Amniotic epithelial cell (primary cell): ENCODE results near the gene GNL1.
"Not testable (repeated sequence)": the region's sequence is repeated elsewhere in the genome, so short reads cannot be mapped to it uniquely, and the experiment has no call there.

ENCODE experiments used
- DNase-seq: peaks from one replicate; pipeline ENCODE4 v3.0.0-alpha.2; 2010; ENCODE audit warnings: low read depth

The GNL1 gene

DNA sequence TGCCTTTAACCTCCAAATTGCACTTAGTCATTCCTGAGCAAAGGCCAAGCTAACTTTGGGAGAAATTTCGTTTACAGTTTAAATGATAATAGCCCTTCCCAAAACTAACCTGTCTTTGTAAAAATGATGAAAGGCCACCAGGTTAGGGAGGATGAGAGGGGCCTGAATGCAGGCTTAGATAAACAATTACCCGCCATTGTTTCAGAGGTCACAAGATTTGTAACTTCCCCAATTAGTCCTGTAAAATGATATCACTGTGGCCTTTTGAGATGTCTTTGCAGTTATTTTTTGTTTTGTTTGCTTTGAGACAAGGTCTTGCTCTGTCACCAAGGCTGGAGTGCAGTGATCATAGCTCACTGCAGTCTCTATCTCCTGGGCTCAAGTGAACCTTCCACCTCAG lies 26.3 kb downstream of the GNL1 start:
- no peak for DNase-seq

DNA sequence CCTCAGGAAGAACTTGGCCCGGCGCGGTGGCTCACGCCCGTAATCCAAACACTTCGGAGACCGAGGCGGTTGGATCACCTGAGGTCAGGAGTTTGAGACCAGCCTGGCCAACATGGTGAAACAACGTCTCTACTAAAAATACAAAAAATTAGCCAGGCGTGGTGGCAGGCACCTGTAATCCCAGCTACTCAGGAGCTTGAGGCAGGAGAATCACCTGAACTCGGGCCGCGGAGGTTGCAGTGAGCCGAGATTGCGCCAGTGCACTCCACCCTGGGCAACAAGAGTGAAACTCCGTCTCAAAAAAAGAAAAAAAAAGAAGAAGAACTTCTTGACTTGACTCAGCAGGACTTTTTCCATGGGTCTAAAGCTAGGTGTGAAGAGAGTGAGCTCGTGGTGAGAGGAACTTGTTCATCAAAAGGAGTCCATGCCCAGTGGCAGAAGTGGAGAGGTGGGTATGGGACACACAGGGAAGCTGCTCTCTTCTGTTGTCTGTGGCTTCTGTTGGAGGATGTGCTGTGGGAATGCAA lies 26.9 kb downstream of the GNL1 start:
- DNase-seq: not testable (repeated sequence)

GRCh38 chr6:30526444-30526843 lies 29.8 kb downstream of the GNL1 start:
- DNase-seq: not testable (repeated sequence)

GRCh38 chr6:30521952-30522351 lies 34.3 kb downstream of the GNL1 start:
- not testable (repeated sequence) for DNase-seq

- DNase-seq: peak; percentile 62
Measured at GRCh38 chr6:30521082-30521481, 35.2 kb downstream of the GNL1 start.

DNA sequence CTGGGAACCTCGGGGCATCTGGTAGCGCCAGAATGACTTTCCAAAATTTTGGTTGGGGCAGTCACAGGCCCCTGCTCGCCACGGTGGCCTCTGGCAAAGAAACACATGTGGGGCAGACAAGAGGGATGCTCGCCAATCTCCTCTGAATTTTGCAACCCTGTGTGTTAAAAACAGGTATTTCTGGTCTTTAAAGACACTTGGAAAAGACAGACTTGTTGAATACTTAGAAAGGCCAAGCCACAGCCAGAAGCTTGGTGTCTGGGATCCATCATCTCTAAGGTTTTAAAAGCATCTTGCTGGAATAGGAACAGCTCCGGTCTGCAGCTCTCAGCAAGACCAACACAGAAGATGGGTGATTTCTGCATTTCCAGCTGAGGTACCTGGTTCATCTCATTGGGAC lies 35.8 kb downstream of the GNL1 start:
- DNase-seq: no peak

DNA sequence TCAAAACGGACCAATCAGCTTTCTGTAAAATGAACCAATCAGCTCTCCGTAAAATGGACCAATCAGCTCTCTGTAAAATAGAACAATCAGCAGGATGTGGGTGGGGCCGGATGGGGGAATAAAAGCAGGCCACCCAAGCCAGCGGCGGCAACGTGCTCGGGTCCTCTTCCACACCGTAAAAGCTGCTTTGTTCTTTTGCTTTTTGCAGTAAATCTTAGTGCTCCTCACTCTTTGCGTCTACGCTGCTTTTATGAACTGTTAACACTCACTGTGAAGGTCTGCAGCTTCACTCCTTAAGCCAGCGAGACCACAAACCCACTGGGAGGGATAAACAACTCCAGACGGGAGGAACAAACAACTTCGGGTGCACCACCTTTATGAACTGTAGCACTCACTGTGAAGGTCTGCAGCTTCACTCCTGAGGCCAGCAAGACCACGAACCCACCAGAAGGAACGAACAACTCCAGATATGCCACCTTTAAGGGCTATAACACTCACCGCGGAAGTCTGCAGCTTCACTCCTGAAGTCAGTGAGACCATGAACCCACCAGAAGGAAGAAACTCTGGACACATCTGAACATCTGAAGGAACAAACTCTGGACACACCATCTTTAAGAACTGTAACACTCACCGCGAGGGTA lies 37.7 kb downstream of the GNL1 start:
- DNase-seq: not testable (repeated sequence)

- not testable (repeated sequence) for DNase-seq
Measured at GRCh38 chr6:30517767-30518504, 38.4 kb downstream of the GNL1 start.

- DNase-seq: not testable (repeated sequence)
Measured at GRCh38 chr6:30516754-30517076, 39.6 kb downstream of the GNL1 start.

DNA sequence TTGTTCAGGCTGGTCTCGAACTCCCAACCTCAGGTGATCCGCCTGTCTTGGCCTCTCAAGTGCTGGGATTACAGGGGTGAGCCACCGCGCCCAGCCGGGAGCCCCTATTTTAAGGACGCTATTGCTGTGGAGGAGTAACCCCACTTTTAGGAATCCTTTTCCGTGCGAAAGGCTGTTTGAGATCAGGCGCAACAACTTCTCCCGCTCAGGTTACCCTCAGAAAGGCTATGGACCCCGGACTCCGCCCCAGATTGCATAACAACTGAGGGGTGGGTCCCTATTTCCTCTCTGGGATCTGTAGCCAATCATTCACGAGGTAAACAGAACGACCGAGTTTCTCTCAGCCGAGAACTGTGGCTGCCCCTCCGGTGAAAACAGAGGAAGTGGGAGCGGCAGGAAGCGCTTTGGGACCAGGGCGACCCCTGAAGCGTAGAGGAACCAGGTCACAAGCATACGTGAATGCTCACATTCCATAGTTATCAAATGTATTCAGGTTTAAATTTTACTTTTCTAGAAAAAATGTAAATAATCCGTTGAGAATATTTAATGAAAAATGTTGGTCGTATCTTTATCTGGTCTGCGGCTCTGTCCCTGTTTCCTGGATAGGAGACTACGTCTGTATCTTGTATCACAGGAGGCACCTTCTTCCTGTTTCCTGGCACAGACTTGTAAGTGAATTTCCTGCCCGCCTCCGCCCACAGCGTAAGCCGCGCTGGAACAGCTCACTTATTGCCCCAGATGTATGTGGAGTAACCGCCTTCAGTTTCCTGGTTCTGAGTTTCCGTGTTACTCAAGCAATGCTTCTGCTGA lies 40.1 kb downstream of the GNL1 start:
- peak; percentile 98 for DNase-seq

GRCh38 chr6:30515106-30515505 lies 41.2 kb downstream of the GNL1 start:
- DNase-seq: no peak

GRCh38 chr6:30513451-30513850 lies 42.8 kb downstream of the GNL1 start:
- DNase-seq: no peak

- no peak for DNase-seq
Measured at GRCh38 chr6:30511169-30511546, 45.1 kb downstream of the GNL1 start.

- DNase-seq: no peak
Measured at GRCh38 chr6:30510419-30511168, 45.7 kb downstream of the GNL1 start.

DNA sequence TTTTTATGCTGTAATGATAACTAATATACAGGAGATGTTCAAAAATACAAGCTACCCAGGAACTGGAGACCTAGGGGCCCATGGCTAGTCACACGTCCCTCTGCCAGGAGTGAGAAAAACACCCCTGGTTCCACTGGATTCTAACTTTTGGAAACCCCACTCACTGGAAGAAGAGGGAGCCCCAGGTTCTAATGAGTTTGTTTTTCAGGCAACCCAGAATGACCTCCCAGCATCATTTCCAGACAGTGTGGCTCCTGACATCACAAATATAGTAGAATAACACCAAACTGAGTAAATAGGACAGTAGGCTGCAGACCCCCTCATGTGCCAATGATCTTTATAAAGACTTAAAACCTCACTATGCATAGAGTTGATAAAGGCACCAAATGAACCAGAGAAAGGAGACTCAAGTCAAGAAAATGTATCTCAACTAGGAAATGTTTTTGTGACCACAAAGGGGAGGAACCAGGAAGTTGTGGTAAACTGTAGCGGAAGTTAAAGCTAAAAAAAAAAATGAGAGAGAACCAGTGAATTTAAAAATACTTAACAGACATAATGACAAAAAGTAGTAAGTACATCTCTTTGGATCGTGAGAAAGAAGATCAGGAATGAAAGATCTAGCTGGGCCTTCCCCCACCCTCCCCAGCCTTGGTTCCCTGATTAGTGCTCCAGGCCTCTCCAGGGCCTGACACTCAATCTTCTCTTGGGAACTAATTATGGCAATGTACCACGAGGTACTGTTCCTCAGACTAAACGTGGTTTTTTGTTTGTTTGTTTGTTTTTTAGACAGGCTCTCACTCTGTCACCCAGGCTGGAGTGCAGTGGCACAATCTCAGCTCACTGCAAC lies 47.2 kb downstream of the GNL1 start:
- no peak for DNase-seq

GRCh38 chr6:30507849-30508827 lies 48.2 kb downstream of the GNL1 start:
- DNase-seq: no peak

DNA sequence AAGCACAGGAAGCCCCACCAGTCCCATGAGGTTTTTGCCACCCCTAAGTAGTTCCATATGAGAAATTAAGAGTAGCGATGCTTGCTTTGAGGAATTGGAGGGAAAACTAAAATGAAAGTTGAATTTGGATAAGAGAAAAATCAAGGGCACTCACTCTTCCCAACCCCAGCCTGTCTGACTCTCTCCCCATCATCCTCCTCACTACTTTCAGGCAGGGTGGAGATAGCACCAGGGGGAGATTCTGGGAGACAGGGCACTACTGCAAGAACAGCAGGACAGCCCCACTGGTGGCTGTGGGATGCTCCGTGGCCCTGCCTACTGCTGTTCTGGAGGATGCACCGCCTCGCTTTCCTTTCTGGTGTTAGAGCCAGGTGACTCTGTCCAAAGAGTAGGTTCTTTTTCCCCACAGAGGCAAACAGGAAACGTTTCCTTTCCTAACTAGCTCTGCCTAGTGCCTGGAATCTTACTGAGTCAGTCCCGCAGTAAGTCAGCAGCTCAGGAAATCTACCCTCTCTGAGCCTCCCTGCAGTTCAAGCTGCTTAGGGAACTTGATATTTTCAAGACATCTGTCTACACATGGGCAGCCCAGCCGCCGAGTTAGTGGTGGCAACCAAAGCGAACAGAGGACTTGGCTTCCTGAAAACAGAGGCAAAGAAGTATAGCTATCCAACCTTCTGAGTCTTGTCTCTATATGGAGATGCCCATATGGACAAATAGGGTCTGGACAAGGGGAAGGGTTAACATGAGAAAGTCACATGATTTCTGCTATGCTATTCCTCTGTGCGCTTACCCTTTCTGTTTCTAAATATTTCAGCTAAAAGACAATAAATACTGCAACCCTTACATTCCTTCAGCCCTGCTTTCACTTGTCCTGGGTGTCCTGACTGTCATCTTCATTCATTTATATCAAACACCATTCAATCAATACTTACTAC lies 55.6 kb downstream of the GNL1 start:
- DNase-seq: peak; percentile 32

- DNase-seq: not testable (repeated sequence)
Measured at GRCh38 chr6:30498705-30499104, 57.6 kb downstream of the GNL1 start.

DNA sequence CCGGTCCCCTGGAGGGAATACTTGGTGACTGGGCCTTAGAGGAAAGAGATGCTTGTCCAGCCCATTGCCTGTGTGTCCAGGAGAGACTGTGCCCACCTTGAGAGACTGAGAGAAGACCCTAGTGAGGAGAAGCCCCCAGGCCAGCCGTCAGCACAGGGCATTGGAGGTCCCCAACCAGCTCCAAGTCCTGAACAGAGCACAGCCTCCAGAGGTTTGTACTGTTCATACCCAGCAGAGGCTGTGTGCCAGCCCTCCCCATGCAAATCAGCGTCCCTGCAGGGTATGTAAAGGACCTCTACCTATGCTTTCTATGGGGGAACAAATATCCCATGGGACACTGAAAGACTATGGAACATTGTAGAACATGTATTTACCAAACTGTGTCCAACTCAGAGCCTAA lies 58.6 kb downstream of the GNL1 start:
- no peak for DNase-seq
